CD1c-positive myeloid dendritic cell (primary cell): ENCODE data around the gene CEP152.

ENCODE experiments used
- DNase-seq: peaks from one replicate; pipeline ENCODE4 v3.0.0-alpha.2; 2016; ENCODE audit errors: extremely low spot score

Gene CEP152

DNA sequence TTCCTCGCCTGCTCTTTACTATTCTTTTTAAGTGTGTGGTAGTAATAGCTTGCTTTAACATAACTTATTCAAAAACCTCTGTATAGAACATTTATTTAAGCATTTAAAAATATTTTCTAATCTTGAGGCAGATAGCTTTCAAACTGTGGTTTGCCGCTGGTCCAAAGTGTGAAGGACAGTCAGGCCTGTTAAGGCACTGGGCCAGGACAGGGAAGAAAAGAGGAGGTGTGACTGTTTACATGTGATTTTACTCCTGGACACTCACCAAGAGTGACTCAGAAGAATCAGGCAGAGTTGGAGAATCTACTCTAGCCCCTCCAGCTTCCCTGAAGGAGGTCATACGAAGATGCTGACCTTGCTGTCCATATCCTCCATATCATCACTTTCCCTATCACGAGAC lies 44.7 kb downstream of the CEP152 start:
- DNase-seq: no peak

DNA sequence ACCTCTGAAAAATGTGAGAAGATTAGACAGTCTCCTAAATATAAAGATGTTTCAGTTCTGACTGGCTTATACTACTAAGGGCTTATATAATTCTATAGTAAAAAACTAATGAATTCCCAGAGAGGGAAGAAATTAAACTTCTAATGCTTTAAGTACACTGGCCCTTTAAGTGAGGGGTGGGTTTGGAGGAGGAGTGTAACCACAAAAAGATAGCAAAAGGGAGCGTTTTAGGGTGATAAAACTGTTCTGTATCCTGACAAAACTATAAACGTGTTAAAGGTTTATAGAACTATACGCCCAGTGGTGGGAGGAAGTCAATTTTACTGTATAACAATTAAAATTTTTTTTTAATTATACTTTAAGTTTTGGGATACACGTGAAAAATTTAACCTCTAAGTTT lies 45.8 kb downstream of the CEP152 start:
- no peak for DNase-seq

DNA sequence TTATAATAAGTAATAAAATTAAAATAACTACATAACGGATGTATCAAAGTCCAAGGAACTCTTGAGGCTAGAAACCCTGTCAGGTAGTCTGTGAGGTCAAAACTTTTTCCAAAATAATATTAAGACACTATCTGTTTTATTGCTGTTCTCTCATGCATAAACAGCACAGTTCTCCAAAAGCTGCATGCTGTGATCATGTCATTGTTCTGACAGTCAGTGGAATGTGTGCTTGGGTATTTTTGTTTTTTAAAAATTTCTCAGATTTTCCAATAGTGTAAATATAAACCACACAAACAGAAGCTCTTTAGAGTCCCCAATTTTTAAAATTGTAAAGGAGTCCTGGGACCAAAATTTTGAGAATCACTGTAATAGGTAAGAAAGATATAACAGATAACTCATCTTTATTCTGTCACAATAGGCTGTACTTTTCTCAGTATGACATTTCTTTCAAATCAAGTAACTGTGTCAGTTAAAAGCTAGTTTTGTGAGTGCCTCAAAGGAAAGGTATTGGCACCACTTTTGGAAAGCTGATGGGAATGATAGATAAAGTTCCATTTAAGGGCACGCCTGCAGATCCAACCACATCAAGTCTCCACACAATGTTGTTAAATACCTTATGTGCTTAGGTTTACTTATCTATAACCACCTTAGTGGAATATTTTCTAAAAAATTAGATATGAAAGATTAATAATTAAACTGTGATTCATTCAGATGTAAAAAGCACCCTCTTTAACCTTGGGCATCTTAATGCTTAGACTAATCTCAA lies 49.3 kb downstream of the CEP152 start:
- no peak for DNase-seq

DNA sequence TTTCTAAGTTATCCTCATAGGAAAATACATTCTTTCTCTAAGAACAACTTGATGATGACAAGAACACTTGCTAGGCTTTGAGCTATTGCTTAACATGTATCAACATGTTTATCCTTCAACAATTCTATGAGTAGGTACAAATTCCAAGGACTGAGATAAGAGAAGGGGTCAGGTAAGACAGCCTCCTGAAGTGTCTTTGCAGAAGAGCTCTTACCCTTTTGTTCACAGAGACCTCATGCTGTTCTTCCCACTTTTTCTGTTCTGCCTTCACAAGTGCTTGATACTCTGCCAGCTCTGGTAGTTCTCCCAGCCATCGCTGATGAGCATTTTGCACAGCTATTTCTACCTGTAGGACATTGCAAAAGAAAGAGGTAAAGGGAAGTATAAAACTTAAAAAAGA lies 50.9 kb downstream of the CEP152 start:
- DNase-seq: no peak

DNA sequence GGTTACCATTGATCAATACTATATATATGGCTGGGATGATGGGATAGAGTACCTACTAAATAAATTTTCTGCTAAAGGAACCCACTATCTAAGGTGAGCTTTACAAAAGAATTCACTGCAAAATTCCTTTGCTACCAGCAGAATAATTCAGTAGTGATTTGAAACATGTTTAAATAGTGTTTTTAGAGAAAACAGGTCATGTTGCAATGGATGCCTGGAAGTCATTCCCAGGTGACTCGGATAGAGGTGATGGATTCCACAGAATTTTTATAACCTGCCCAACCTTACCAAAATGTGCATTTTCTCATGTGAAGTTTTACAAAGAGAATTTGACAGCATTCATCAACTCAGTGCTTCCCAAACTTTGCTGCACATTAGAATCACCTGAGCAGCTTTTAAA lies 53.2 kb downstream of the CEP152 start:
- DNase-seq: no peak

DNA sequence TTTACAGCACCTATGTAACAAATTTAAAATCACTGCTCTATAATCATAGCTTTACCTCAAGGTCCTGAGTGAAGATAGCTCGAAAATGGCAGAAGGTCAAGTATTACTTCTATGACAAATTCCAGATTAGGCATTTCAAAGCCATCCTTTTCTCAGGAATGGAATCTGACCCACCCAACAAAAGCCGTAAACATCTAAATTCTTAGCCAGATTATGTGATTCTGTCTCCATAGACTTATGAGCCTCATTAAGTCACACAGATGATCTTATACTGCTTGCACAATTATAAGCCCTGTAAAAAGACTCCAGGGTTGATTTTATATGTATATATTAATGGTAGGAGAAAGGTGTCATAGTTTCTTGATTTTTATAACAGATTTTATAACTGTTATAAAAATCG lies 56.9 kb downstream of the CEP152 start:
- DNase-seq: no peak

DNA sequence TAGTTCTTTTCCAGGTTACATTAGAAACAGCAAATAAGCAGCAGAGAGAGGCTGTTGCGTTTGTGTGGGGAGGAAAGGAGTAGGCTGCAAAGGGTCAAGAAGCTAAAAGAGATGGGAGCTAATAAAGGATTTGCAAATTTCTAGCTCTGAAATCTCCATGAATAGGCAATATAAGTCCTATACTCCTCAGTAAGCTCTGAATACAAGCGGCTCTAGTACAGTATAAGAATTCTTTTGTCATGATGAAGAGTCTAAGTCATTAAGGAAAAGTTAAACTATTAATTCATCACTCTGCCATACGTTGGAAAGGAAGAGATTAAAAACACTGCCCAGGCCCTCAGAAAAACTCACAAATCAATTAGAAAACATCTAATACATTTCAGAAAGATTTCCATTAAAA lies 59.3 kb downstream of the CEP152 start:
- no peak for DNase-seq

DNA sequence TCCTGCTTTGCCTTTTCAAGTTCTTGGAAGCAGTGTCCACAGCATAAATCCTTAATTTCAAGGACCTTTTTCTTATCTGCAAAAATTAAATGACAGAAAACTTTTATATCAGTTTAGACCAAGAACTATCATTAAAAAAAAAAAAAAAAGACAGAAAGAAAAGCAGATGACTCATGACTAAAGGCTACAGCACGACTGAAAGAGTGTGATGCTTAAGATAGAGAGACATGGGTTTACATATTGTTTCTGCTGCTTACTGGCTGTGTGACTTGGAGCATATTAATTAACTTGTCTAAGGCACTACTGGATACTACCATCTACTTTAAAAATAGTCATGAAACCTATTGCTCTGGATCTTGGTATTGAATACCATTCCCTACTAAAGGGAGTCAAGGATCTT lies 62.3 kb downstream of the CEP152 start:
- no peak for DNase-seq

DNA sequence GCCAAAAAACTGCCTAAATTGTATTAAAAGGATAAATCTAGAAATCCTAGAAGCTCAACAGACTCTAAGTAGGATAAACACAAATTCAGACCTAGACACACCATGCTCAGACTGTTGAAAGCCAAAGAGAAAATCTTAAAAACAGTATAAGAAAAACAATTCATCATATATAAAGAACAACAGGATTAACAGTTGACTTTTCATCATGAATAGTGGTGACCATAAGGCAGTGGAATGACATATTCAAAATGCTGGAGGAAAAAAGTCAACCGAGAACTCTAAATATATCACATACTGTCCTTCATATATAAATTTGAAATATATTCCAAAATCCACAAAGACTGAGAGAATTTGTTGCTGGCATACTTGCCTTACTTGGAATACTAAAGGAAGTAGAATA lies 77.3 kb downstream of the CEP152 start:
- no peak for DNase-seq

DNA sequence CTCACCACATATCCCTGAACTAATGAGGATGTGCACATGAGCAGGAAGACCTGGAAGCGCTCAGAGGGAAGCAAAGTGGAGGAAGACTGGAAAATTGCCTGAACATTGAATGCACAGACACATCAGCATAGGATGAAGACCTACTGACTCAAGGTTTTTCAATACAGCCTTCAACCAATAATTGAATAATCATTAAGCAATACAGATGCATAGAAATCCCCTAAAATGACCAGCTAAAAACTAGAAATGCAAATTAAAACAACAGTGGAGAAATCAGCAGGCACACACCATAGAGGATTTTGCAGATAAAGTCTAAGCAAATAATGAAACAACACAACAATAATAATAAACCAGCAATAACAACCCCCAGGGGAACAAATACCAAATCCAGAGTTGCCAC lies 80.4 kb downstream of the CEP152 start:
- DNase-seq: no peak

DNA sequence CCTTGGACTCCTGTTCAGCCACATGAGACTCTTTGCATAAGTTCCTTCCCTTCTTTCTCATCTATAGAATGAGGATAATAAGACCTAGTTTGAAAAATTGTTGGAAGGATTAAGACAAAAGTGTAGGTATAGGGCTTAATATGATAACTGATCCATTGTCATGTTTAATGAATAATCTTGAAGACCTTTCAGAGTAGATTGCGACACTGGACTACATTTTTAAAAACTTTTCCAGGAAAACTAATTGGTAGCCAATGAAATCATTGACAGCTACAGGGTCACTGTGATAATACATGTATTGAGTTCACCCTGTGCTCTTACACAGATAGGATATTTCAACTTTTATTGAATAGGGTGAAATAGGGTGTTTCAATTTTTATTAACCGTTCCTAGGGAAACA lies 86.9 kb downstream of the CEP152 start:
- DNase-seq: no peak

DNA sequence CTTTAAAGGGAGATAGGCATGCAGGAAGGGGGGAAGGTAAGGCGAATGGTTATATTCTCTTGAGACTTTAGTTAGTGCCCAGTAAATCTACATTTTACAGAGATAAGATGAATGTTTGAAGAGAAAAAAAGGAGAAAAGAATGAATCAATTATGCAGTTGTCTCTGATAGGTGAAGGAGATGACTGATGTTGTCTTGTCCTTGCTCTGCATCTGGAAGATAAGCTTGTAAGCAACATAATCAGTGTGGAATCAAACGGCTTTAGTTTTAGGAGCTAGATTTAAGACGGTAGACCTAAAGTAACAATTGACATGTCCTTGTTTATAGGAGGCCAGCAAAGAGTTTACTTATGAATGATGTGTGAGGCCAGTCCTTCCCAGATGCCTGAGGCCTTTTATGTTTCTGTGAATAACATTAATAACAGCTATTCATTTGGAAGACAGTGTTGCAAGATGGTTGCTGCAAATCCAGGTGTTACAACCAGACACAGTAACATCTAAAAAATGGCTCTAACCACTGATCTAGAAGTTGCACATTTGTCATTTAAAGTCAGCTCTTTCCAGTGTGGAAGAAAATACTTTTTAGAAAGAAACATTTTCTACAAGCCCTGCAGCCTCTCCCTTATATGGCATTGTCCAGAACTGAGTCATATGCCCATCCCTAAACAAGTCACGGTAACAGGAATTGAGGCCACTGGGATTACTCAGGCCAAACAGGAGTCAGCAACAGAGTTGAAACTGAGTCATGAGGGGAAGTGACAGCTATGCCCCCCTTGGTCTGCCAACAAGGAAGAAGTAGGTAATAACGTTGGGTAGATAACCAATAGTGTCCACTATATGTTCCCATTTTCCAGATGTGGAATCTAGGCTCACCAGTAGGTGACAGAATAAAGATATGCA lies 87.9 kb downstream of the CEP152 start:
- peak; percentile 2 for DNase-seq

DNA sequence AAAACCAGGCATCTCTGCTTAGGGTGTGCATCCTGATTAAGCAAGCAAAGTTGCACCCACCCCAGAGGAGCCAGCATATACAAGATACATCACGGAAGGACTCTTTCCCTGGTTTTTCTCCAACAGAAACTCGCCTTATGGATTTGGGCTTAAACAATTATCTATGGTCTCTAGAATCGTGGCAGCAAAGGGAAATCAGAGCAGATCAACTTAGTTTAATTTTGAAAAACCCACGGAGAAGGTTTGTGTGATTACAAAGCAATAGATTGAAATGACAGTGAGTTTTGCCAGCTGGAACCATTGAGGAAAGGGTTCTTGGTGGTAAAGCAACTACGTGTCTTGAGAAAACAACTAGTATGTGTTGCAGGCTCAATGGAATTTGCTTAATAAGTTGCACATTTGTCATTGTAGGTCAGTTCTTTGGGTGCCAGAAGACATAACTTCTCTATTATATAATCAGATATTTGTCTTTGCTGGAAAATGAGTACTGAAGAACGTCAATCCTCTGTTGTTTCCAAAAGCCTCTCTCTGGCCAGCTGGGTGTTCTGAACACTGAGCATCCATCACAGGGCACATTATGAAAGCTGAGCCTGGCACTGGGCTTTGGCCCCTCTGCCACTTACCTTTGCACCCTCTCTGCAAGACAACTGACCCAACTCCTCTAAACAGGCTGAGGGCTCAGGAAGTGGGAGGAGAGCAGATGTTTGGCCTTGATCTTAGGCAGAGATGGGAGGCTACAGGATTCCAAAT lies 89.6 kb downstream of the CEP152 start:
- DNase-seq: no peak

DNA sequence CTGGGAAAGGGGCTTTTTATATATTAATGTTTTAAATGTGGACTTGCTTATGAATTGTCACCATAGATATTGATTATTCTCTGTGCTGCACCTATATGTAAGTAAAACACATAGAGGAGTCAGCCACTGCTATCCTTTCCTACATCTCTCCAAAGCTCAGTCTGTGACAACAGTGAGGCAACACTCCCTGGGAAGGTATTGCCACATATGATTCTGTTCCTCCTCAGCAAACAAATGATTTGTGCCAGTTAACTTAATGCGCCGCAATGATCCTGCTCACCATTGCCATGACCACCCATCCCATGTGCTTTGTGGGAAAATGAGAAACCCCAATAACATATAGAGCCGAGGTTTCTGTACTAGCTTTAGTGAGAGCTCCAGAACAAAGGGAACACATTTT lies 90.2 kb downstream of the CEP152 start:
- DNase-seq: no peak

DNA sequence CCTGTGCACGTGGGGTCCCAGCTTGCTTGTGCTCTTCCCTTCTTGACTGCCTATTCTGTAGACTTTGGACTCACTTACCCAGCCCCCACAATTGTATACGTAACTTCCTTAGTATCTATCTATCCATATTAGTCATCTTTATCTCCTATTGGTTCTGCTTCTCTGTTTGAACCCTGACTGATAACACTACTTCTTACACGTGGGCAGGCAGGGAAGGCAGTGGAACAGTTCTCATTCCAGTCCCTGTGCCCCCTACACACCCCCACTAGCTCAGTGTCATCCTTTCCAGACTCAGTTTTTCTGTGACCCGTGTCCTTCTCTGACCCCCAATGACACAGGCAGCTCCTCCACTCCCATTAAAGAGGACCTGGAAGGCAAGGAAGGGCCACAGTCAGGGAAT lies 91.2 kb downstream of the CEP152 start:
- peak; percentile 15 for DNase-seq

DNA sequence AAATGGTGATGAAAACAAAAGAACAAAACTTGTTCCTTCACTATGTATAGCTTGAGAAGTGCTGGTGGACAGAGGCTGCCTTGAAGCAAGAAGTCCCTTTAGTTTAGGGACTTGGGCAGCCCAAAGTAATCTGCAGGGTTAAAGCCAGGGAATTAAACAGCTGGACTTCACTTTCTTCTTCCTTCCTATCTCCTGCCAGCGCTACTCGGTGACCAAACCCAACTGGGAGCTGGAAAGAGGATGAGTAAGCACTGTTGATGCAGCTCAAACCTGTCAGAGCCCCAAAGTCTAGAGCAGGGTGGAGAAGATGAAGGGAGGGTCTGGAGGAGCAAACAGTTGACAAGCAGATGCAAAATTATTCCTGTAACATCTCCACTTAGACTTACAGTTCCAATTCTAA lies 92.2 kb downstream of the CEP152 start:
- DNase-seq: no peak

DNA sequence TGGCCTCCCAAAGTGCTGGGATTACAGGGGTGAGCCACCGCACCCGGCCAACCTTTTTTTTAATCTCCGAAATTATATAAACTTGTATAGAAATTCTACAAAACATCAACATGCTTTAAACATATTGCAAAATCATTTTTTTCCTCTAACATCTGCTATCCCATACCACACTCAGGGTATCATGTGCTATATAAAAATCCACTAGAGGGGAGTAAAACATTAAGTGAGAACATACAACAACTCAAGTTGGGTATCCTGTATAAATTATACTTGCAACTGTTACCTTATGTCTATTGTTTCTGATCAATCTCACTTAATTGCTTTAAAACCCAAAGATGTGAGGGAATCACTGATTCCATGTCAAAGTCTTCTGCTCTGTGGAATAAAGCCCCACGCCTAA lies 93.4 kb downstream of the CEP152 start:
- no peak for DNase-seq

DNA sequence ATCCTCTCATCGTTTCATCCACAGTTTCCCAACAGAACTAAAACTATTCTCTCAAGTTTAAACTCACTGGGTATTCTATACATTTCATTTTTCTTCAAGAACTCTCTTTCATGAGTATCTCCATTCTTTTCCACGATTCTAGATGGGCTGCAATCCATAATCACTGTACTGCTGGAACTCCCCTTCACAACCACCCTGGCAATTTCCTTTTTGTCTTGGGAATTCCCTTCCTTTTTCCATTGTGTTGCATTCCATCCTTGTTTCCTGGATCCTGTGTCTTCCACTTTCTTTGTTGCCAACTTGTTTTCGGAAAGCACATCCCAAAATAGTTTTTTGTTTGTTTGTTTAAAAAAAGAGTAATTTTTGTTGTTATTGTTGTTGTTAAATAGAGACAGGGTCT lies 98.3 kb downstream of the CEP152 start:
- DNase-seq: no peak

DNA sequence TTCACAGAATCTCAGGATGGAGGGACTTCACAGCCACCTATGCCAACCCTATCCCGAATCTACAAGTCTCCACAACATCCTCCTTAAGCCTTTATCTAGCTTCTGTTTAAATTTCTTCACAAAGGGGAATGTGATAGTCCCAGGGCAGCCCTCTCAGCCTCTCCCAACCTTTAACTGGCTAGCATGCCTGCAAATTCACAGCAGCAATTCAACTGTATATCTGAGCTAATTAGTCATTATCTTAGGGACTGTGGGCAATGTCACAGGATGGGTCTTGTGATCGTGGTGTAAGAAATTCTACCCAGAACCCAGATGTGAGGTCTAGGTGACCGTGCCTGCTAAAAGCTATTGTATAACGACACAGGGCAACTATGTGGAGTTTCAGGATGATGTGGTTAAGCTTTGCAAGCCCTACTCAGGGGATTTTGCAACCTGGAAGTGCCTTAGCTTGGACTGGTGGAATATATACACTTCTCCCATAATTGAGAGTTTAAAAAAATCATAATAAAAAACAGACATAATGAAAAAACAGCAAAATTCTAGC lies 99.8 kb downstream of the CEP152 start:
- DNase-seq: no peak

DNA sequence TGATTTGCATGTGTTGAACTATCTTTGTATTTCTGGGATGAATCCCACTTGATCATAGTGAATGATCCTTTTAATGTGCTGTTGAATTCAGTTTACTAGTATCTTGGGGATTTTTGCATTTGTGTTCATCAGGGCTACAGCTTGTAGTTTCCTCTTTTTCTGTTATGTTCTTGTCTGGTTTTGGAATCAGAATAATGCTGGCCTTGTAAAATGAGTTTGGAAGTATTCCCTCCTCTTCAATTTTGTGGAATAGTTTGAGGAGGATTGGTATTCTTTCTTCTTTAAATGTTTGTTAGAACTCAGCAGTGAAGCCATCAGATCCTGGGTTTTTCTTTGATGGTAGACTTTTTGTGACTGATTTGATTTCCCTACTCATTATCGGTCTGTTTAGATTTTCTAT lies 102.2 kb downstream of the CEP152 start:
- no peak for DNase-seq

DNA sequence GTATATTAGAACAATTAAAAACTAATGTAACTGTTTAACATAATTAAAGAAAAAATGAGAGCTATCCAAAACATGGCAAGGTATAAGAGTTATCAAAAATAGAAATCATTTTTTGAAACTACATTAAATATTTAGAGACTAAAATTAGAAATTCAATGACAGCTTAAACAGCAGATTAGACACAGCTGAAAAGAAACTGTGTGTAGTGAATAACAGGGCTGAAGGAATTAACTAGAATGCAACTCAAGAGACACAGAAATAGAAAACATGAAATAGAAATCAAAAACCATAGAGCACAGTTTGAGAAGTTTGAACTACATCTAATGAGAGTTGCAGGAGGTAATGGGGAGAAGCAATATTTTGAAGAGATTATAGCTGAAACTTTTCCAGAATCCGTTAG lies 105.5 kb downstream of the CEP152 start:
- no peak for DNase-seq

DNA sequence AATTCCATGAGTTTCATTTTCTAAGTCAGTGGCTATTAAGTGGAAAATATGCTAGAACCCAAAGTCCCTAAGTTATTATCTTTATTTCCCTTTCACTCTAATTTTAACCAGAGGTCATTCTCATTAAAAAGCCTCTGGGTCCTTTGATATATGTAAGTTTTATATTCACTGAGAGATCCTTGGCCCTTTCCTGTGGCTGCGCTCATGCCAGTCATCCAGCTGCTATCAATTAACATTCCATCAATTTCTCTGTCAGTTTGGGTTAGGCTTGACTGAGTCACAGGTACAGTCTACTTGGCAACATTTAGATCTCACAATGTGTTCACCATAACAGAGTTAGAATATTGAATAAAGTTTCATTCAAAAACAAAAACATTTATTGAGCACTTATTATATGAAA lies 107.3 kb downstream of the CEP152 start:
- DNase-seq: no peak
